H1 (cell line): ENCODE results near the gene COQ5. TPM values are rescaled to one million over a fixed set of nuclear protein-coding genes. Genes with fewer than 3 reads are reported as not detected.

ENCODE experiments used
- ASH2L ChIP-seq: fragments of 200-600, 300-600 bp; sonication (generic); IDR thresholded peaks from one replicate; pipeline ENCODE4 v1.7.1; 2017; ENCODE audit warnings: low read length
- BACH1 ChIP-seq: IDR thresholded peaks from 2 replicates; pipeline ENCODE4 v1.6.1; 2012; ENCODE audit warnings: low read length, improper control_type of control experiment
- CHD1 ChIP-seq: IDR thresholded peaks from 2 replicates; pipeline ENCODE4 v1.6.1; 2012; ENCODE audit warnings: low read depth, low read length, improper control_type of control experiment
- EZH2 ChIP-seq: fragments of 200-600 bp; sonication (generic); IDR thresholded peaks from 2 replicates; pipeline ENCODE4 v1.7.1; 2012; ENCODE audit warnings: low read depth, mild to moderate bottlenecking, moderate library complexity, low read length, inconsistent platforms; ENCODE audit not compliant: severe bottlenecking
- GTF2F1 ChIP-seq: IDR thresholded peaks from 2 replicates; pipeline ENCODE4 v1.6.1; 2012; ENCODE audit warnings: low read depth, low read length, improper control_type of control experiment, borderline replicate concordance
- HDAC6 ChIP-seq: IDR thresholded peaks from one replicate; pipeline ENCODE4 v1.7.1; 2012; ENCODE audit warnings: low read depth, mild to moderate bottlenecking, inconsistent platforms, low read length, moderate library complexity
- KDM4A ChIP-seq: IDR thresholded peaks from one replicate; pipeline ENCODE4 v1.7.1; 2012; ENCODE audit warnings: low read depth, mild to moderate bottlenecking, moderate library complexity, low read length, inconsistent platforms; ENCODE audit not compliant: severe bottlenecking
- MAFK ChIP-seq: IDR thresholded peaks from 2 replicates; pipeline ENCODE4 v1.6.1; 2012; ENCODE audit warnings: low read depth, mild to moderate bottlenecking, improper control_type of control experiment, low read length
- NANOG ChIP-seq: IDR thresholded peaks from 2 replicates; pipeline ENCODE4 v1.6.1; 2011; ENCODE audit warnings: low read length, low read depth, mild to moderate bottlenecking, inconsistent platforms; ENCODE audit not compliant: insufficient read depth, poor library complexity, severe bottlenecking
- PHF8 ChIP-seq: fragments of 200-600 bp; sonication (generic); conservative IDR thresholded peaks from 2 replicates; pipeline ENCODE4 v1.7.1; 2012; ENCODE audit warnings: low read depth, mild to moderate bottlenecking, inconsistent platforms, low read length, moderate library complexity
- RBBP5 ChIP-seq: IDR thresholded peaks from 2 replicates; pipeline ENCODE4 v1.7.1; 2012; ENCODE audit warnings: low read depth, mild to moderate bottlenecking, inconsistent platforms, low read length, moderate library complexity, borderline replicate concordance
- RNF2 ChIP-seq: fragments of 200-900, 300-1000 bp; sonication (generic); IDR thresholded peaks from 2 replicates; pipeline ENCODE4 v1.7.1; 2016; ENCODE audit warnings: borderline replicate concordance, low read depth, mild to moderate bottlenecking, antibody characterized with exemption, low read length; ENCODE audit not compliant: poor library complexity, severe bottlenecking; ENCODE audit errors: missing control alignments
- SAP30 ChIP-seq: fragments of 300-600 bp; sonication (generic); IDR thresholded peaks from 2 replicates; pipeline ENCODE4 v1.7.1; 2012; ENCODE audit warnings: low read length, moderate library complexity, mild to moderate bottlenecking, inconsistent platforms; ENCODE audit not compliant: insufficient read depth, insufficient replicate concordance
- SIN3A ChIP-seq, 2 experiments: IDR thresholded peaks in 1 of 2; conservative IDR thresholded peaks in 1 of 2; 2 replicates each; pipeline ENCODE4 v1.6.1; 2011 to 2012; ENCODE audit warnings: low read length in 2 of 2, improper control_type of control experiment in 1 of 2, low read depth in 1 of 2, mild to moderate bottlenecking in 1 of 2
- SIX5 ChIP-seq: IDR thresholded peaks from 2 replicates; pipeline ENCODE4 v1.6.1; 2011; ENCODE audit warnings: mild to moderate bottlenecking, low read depth, low read length
- SP1 ChIP-seq: IDR thresholded peaks from 2 replicates; pipeline ENCODE4 v1.6.1; 2011; ENCODE audit warnings: low read depth, low read length
- SUZ12 ChIP-seq: fragments of 200-600 bp; sonication (generic); IDR thresholded peaks from 2 replicates; pipeline ENCODE4 v1.6.1; 2012; ENCODE audit warnings: mild to moderate bottlenecking, inconsistent platforms, low read length, moderate library complexity, mixed read lengths
- YY1 ChIP-seq: IDR thresholded peaks from 2 replicates; pipeline ENCODE4 v1.6.1; 2011; ENCODE audit warnings: low read depth, mild to moderate bottlenecking, low read length
- ZNF274 ChIP-seq: IDR thresholded peaks from 2 replicates; pipeline ENCODE4 v1.7.0; 2012; ENCODE audit warnings: low read length, borderline replicate concordance; ENCODE audit errors: extremely low read depth
- polyA plus RNA-seq, 7 experiments: library from polyadenylated mRNA; depleted of rRNA in 3 of 7; stranded (reverse) in 5 of 7; unstranded in 2 of 7; fragments of >200 nt in 5 of 7; fragments of 200-250 nt in 2 of 7; gene quantifications; 1 replicate in 5 of 7; 2 replicates in 1 of 7; 4 replicates in 1 of 7; pipeline versions ENCODE4 v1.2.1 to v1.2.3, GENCODE V29; 2011 to 2013; ENCODE audit warnings: missing spikeins in 2 of 7, mixed read lengths in 2 of 7
- total RNA-seq: library from RNA; stranded (reverse); fragmentation: NEBNext Ultra II Directional; extraction: Animal tissue kit (Norgen Biotek cat#: 25700); gene quantifications from 2 replicates; pipeline ENCODE4 v1.2.1, GENCODE V29; 2021
- TF ChIP-seq, protein P1 (sequence below): IDR thresholded peaks from 2 replicates; pipeline ENCODE4 v1.6.1; 2012; ENCODE audit warnings: low read length, inconsistent platforms
- TF ChIP-seq, protein P2 (sequence below): IDR thresholded peaks from 2 replicates; pipeline ENCODE4 v1.6.1; 2011; ENCODE audit warnings: low read length, improper control_type of control experiment

COQ5 gene
- total and polyA plus RNA-seq, 2 of the 8 experiments (the other 6 are each of a cell fraction or from before 2014, with no cell fraction given) = 35.1 to 35.8 TPM

DNA sequence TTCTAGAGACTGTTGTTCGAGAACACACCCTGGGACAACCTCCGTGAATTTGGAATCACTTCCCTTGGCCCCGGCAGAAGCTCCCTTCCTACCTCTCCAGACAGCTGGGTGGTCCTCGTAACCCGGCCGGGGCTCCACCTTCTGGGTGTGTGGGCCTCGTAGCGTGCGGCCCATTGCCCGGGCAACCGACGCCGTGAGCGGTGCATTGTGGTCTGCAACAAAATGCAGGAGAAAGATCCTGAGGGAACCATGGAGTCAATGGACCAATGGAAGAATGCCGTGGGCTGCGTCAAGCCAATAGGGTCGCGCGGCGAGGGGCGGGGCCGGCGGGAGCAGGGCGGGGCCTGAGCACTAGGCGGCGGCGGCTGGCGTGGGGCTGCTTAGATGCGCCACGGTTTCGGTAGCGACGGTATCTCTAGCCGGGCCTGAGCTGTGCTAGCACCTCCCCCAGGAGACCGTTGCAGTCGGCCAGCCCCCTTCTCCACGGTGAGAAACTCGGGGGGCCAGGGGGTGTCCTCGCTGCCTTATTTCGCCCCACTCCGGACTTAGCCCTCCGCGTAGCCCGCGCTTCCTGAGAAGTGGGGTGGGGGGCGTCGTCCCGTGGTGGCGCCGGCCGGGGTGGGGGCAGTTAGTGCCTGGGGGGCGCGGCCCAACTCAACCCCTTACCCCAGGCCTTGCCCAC is 33.1 kb downstream of the COQ5 start, which contains the start of gene DYNLL1 (continued):
- TF ChIP-seq, protein P1, sequence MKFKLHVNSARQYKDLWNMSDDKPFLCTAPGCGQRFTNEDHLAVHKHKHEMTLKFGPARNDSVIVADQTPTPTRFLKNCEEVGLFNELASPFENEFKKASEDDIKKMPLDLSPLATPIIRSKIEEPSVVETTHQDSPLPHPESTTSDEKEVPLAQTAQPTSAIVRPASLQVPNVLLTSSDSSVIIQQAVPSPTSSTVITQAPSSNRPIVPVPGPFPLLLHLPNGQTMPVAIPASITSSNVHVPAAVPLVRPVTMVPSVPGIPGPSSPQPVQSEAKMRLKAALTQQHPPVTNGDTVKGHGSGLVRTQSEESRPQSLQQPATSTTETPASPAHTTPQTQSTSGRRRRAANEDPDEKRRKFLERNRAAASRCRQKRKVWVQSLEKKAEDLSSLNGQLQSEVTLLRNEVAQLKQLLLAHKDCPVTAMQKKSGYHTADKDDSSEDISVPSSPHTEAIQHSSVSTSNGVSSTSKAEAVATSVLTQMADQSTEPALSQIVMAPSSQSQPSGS = no peak
- TF ChIP-seq EZH2 (no peak), SIX5 (no peak), KDM4A (no peak), ASH2L (no peak), CHD1 (no peak), RBBP5 (no peak), SAP30 (peak; percentile 4), SP1 (peak; percentile 99), YY1 (no peak), HDAC6 (no peak), NANOG (peak; percentile 1), BACH1 (no peak), GTF2F1 (0 out of 2 replicates have a peak, but pooled peaks have one; percentile 79), RNF2 (no peak), MAFK (no peak; the same call in 1 of the 2 replicates), SUZ12 (no peak), ZNF274 (no peak), PHF8 (peak; percentile 89), SIN3A (conservative IDR thresholded peaks at IDR 0.05 in 1 of 2, IDR thresholded peaks at IDR 0.05 in 1 of 2; ENCODE audit: low read depth in 1 of 2, low read length in 2 of 2) (peak; percentile 92 to 98)
- TF ChIP-seq, protein P2, sequence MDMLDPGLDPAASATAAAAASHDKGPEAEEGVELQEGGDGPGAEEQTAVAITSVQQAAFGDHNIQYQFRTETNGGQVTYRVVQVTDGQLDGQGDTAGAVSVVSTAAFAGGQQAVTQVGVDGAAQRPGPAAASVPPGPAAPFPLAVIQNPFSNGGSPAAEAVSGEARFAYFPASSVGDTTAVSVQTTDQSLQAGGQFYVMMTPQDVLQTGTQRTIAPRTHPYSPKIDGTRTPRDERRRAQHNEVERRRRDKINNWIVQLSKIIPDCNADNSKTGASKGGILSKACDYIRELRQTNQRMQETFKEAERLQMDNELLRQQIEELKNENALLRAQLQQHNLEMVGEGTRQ = no peak
